Panc1 (cell line): Measurements from ENCODE around the gene NFATC2. TPM values are rescaled to one million over a fixed set of nuclear protein-coding genes. Genes with fewer than 3 reads are reported as not detected.

Source experiments
- ATAC-seq: fragments of 200-7000 bp; cut with Tn5 transposase; 2 replicates; pipeline ENCODE4 v1.9.1; 2020; ENCODE audit warnings: mild to moderate bottlenecking, moderate library complexity
- BruUV-seq: library from RNA; stranded (reverse); fragments of 400-500 nt; replicated peaks from 2 replicates; lab custom pipeline; 2021; lab: Mats Ljungman, UMichigan
- CTCF ChIA-PET: fragments of 300-600 bp; sonication (Branson Sonifier 250); formaldehyde crosslinking; loops from one replicate; lab custom pipeline; 2022; ENCODE audit warnings: antibody characterized with exemption; lab: Charles Lee
- POLR2A ChIA-PET: fragments of 300-600 bp; sonication (Branson Sonifier 250); formaldehyde crosslinking; loops from one replicate; lab custom pipeline; 2022; ENCODE audit warnings: antibody characterized with exemption; lab: Charles Lee
- DNase-seq: peaks from one replicate; pipeline ENCODE4 v3.0.0-alpha.2; 2010; ENCODE audit warnings: low read depth, low spot score
- H3K27ac ChIP-seq: 2 replicates; pipeline ENCODE4 v1.5.1; 2011; ENCODE audit warnings: mild to moderate bottlenecking, low read length, inconsistent platforms
- H3K27me3 ChIP-seq: fragments of 200-500 bp; sonication (Bioruptor generic); 2 replicates; pipeline ENCODE4 v1.6.0; 2014; ENCODE audit warnings: low read length, inconsistent platforms; ENCODE audit not compliant: control insufficient read depth, insufficient read depth
- H3K36me3 ChIP-seq: fragments of 200-500 bp; sonication (Bioruptor generic); 2 replicates; pipeline ENCODE4 v1.5.1; 2014; ENCODE audit warnings: inconsistent platforms, mild to moderate bottlenecking, low read length, moderate library complexity; ENCODE audit not compliant: control insufficient read depth, insufficient read depth
- H3K4me1 ChIP-seq: 2 replicates; pipeline ENCODE4 v1.5.1; 2011; ENCODE audit warnings: inconsistent platforms, mild to moderate bottlenecking, low read length, moderate library complexity; ENCODE audit not compliant: control insufficient read depth, insufficient read depth
- H3K4me3 ChIP-seq, 2 experiments: 2 replicates each; pipeline ENCODE4 v1.5.1; 2011 to 2012; ENCODE audit warnings: low read depth in 2 of 2, low read length in 2 of 2, mild to moderate bottlenecking in 2 of 2, inconsistent platforms in 1 of 2, moderate library complexity in 1 of 2
- H3K9me3 ChIP-seq: fragments of 200-500 bp; sonication (Bioruptor generic); 2 replicates; pipeline ENCODE4 v1.5.1; 2014; ENCODE audit warnings: low read depth, mild to moderate bottlenecking, inconsistent platforms, low read length, moderate library complexity; ENCODE audit not compliant: control insufficient read depth, insufficient read depth
- CTCF ChIP-seq: fragments of 450-650 bp; IDR thresholded peaks from 2 replicates; pipeline ENCODE4 v1.5.1; 2017; ENCODE audit warnings: mild to moderate bottlenecking
- POLR2AphosphoS5 ChIP-seq: IDR thresholded peaks from 2 replicates; pipeline ENCODE4 v1.6.1; 2012; ENCODE audit warnings: mild to moderate bottlenecking, low read depth, low read length, moderate library complexity
- SIN3A ChIP-seq: IDR thresholded peaks from 2 replicates; pipeline ENCODE4 v1.6.1; 2012; ENCODE audit warnings: low read depth, mild to moderate bottlenecking, low read length, moderate library complexity, borderline replicate concordance; ENCODE audit not compliant: insufficient read depth
- TCF7L2 ChIP-seq: IDR thresholded peaks from 2 replicates; pipeline ENCODE4 v1.6.1; 2011; ENCODE audit warnings: mild to moderate bottlenecking, low read depth, low read length, inconsistent platforms
- in situ Hi-C: cut with HindIII; loops from 2 replicates; pipeline ENCODE4 v1.10.0; 2016; ENCODE audit warnings: low sequenced_read_pairs, low pct_unique_long_range_greater_than_20kb
- intact Hi-C: fragments of 100-400 bp; cut with micrococcal nuclease; formaldehyde crosslinking; loops from one replicate; pipeline ENCODE4 v1.10.0; 2022; ENCODE audit not compliant: unreplicated experiment
- total RNA-seq: library from RNA; stranded (reverse); gene quantifications from one replicate; pipeline ENCODE4 v1.2.1, GENCODE V29; 2021; ENCODE audit not compliant: unreplicated experiment
- TF ChIP-seq, protein P1 (sequence below), 2 experiments: IDR thresholded peaks; 2 replicates each; pipeline ENCODE4 v1.6.1; 2011 to 2012; ENCODE audit warnings: low read depth in 2 of 2, control low read depth in 1 of 2, low read length in 1 of 2, mild to moderate bottlenecking in 1 of 2, moderate library complexity in 1 of 2; ENCODE audit not compliant: insufficient read depth in 1 of 2

Gene NFATC2
- total RNA-seq, 1 experiment from 2014 or later, result 10.6 TPM

DNA sequence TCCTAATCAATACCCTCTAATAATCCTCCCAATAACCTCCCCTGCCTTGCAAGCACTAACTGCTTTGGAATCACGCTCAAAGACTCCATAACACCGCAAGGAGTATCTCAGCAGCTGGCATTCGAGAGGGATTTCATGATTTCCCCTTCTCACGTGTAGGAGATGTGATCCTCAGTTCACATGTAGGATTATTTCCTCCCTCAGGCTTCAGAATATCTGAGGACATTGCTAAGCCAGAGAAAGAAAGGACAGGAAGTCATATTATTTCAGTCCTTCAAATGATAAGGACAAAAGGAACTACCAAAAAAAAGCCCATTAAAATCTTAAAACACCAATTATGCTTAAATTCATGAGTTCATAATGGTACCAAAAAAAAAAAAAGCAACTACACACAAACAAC lies 122.9 kb downstream of the NFATC2 start:
- intact Hi-C loops (no loop called here), in situ Hi-C loops (no loop called here)
- ChIA-PET POLR2A (no interaction called here), CTCF (no interaction called here)
- DNase-seq (no peak), ATAC-seq (no peak)
- no peaks in the 10 kb centered on the region for H3K36me3 ChIP-seq
- TF ChIP-seq, protein P1, sequence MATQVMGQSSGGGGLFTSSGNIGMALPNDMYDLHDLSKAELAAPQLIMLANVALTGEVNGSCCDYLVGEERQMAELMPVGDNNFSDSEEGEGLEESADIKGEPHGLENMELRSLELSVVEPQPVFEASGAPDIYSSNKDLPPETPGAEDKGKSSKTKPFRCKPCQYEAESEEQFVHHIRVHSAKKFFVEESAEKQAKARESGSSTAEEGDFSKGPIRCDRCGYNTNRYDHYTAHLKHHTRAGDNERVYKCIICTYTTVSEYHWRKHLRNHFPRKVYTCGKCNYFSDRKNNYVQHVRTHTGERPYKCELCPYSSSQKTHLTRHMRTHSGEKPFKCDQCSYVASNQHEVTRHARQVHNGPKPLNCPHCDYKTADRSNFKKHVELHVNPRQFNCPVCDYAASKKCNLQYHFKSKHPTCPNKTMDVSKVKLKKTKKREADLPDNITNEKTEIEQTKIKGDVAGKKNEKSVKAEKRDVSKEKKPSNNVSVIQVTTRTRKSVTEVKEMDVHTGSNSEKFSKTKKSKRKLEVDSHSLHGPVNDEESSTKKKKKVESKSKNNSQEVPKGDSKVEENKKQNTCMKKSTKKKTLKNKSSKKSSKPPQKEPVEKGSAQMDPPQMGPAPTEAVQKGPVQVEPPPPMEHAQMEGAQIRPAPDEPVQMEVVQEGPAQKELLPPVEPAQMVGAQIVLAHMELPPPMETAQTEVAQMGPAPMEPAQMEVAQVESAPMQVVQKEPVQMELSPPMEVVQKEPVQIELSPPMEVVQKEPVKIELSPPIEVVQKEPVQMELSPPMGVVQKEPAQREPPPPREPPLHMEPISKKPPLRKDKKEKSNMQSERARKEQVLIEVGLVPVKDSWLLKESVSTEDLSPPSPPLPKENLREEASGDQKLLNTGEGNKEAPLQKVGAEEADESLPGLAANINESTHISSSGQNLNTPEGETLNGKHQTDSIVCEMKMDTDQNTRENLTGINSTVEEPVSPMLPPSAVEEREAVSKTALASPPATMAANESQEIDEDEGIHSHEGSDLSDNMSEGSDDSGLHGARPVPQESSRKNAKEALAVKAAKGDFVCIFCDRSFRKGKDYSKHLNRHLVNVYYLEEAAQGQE (IDR thresholded peaks at IDR 0.05; ENCODE audit: insufficient read depth in 1 of 2, low read depth in 2 of 2, low read length in 1 of 2), result no peak
- TF ChIP-seq CTCF (no peak), POLR2AphosphoS5 (no peak), TCF7L2 (no peak), SIN3A (no peak)
- BruUV-seq, result no TSS peak
- no peaks in the 10 kb centered on the region for H3K4me1 ChIP-seq
- H3K27me3 ChIP-seq, result no peaks in the 10 kb centered on the region
- H3K4me3 ChIP-seq, result no peak overlapping the region
- no peaks in the 10 kb centered on the region for H3K9me3 ChIP-seq
- no peak overlapping the region for H3K27ac ChIP-seq

DNA sequence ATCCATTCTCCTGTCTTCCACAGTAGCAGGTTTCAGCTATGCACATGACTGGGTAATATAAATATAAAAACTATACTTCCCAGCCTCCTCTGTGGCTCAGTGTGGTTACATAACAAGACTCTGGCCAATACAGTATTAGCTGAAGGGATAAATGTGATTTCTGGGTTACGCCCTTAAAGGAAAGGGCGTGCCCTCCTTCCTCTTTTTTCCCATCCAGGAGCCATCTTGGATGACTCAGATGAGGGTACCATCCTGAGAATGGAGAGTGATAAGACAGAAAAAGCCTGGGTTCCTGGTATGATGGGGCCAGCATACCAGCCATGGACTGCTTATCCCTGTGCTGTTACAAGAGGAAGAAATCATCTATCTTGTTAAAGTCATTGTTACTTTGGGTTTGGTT lies 123.3 kb downstream of the NFATC2 start:
- Histone ChIP-seq H3K9me3 (no peaks in the 10 kb centered on the region), H3K27ac (no peak overlapping the region), H3K4me1 (no peaks in the 10 kb centered on the region), H3K4me3 (no peak overlapping the region), H3K27me3 (no peaks in the 10 kb centered on the region), H3K36me3 (no peaks in the 10 kb centered on the region)
- intact Hi-C loops (no loop called here), in situ Hi-C loops (no loop called here)
- no TSS peak for BruUV-seq
- ChIA-PET CTCF (no interaction called here), POLR2A (no interaction called here)
- ATAC-seq, result no peak
- no peak for DNase-seq
- no peak for TF ChIP-seq SIN3A
- TF ChIP-seq, protein P1 (IDR thresholded peaks at IDR 0.05; ENCODE audit: insufficient read depth in 1 of 2, low read depth in 2 of 2, low read length in 1 of 2), result no peak
- no peak for TF ChIP-seq POLR2AphosphoS5
- TF ChIP-seq CTCF, result no peak
- TF ChIP-seq TCF7L2, result no peak
